ENCODE data around the gene NTF4.
"Not testable (repeated sequence)": the region's sequence is repeated elsewhere in the genome, so short reads cannot be mapped to it uniquely, and the experiment has no call there.

GRCh38 chr19:49049834-49050233 is 14.8 kb downstream of the NTF4 start:
- not testable (repeated sequence) for TF ChIP-seq CTCF (IDR thresholded peaks at IDR 0.05); EZH2 (IDR thresholded peaks at IDR 0.05; ENCODE audit: borderline replicate concordance, insufficient read depth, low read depth, low read length, poor library complexity, severe bottlenecking)

Data from B cell (primary cell).